DMS53 treated with DMSO at 0.1 percent for 48 hours (cell line): ENCODE results near the gene HOXA13.

Experiments
- DNase-seq: peaks from one replicate; lab custom pipeline; 2025; ENCODE audit not compliant: unreplicated experiment; lab: John Stamatoyannopoulos, UW

Gene HOXA13

DNA sequence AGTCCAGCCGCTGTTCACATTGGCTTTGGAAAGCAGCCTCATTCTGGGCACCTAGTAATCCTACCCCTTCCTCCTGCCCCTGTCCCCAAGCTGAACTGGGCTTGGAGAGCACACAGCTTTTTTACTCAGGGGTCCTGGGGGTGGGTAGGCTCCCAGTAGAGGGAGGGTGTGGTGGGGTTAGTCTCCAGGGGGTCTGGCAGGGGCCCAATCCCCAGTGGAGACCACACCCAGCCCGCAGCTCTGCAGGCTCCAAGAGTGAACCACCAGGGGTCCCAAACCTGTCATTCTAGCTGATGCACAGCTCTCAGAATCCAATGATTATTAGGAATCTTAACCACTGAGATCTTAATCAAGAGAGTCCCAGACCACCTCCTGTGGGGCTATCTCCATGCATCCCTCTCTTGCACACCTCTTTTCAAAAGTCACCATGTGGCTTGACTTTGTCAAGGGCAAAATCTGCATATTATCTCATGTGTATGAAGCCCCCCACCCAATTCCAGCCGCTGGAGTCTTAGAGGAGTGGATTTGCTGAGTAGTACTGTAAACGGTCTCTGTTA, 17.5 kb downstream of the HOXA13 start:
- no peak for DNase-seq

DNA sequence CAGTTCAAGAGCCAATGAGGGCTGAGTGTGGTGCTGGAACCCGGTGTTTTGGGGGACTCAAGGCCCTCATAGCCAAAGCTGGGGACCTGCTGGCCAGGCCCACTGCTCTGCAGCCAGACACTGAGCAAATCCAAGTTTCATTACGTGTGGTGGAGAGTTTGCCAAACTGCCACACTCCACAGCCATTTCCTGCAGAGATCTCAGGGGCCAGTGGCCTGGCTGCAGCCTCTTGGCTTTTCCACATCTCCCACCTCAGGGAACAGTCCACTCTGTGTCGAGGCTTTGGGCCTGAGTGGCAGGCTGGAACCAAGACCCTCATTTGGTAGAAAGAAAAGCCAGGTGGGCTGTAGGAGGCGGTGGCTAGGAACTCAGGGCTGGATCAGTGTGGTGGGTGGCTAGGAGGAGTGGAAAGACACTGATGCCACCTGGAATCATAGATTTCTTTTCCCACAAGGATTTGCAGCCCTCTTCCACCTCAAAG, 18.1 kb downstream of the HOXA13 start:
- no peak for DNase-seq

DNA sequence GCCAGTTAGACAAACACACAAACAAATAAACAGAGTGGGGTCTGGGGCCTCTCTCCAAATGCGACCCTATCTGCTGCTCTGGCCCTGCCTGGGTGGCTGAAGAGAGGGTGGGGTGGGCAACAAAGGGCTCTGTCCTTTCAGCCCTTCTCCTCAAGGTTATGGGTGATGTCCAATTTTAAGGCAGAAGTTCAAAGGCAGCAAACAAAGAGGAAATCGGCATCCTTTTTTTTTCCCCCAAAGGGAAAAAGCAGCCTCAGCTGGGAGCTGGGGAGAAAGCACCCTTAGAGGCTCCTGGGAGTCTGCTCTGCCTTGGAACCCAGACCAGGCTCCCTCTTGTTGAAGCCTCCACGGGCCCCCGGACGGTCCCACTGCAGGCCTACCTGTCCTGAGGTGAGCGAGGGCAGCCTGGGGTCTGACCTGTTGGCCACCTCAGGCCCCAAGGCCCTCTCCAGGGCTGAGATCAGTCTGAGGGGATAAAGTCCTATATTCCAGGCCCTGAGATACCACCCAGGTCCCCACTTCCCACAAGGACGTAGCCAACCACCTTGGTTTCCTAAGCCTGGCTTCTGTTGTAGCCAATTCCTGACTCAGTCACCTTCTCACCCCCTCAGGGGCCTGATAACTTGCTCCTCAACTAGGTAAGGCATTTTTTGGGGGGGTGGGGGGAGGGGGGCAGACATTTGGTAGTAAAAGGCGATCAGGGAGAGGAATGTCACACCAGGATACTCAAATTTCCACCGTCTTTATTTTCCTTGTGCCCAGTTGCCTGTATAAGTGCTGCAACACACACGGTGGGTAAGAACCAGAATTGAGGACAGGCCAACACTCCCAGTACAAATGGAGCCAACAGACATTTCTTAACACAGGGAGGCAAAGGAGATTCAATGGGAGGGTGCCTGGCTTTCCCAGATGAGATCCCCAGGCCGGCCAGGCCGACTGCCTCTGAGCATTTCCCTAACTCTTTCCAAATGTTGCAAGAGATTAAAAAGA, 19.2 kb downstream of the HOXA13 start:
- DNase-seq, result no peak

DNA sequence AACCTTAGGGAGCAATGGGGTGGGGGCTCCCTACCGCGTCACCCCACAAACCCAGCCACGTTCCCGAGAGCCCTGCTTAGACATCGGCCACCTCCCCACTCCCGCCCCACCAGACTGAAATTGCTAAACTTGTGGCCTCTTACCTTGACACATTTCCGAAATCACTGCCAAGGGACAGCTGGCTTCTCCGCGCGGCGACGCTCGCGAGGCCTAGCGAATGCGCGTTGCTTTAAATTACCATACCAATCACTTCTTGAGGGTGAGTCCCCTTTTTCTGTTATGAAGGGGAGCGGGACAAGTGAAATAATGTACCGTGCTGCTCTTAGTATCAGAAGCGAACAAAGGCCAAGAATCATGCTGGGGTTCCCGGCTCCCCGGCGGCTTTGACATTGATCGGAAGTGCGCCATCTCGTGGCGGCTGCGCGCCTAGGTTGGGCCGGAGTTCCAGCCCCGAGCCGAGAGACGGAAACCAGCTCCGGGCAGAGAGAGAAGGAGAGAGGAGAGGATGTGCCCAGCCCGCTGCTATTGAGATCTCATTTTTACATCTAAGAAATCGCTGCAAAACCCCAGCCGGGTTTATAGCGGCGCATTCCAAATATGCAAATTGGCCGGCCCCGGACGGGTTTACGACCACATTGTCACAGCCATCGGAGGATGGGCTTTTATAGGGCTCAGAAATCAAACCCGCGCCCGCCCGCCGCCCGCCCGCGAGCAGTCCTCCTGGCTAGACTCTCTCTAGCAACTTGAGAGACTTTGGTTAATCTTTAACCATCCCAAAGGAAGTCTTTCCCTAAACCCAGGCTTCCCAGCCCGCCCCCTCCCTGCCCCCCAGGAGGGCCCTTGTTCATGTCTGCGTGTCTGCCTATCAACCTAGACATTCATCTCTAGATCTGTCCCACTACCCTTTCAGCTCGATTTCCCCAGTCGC, 20.1 kb downstream of the HOXA13 start:
- peak; percentile 72 for DNase-seq

DNA sequence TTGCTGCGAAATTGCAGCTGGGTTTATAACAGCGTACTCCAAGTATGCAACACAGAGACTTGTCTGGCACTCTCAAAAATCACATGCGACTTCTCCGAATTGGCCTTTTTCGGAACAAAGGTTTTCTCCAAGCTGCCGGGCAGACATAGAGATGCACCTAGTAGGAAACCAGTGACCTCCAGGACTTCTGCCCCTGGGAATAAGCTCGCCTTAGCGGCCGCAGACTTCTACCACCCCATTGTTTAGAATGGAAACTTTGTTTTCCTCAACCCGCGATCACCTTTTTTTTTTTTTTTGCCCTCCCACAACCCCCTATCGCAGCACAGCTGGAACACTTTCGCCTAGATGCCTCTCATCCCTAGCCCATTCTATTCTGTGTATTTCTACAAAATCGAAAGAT, 20.9 kb downstream of the HOXA13 start:
- DNase-seq, result no peak

DNA sequence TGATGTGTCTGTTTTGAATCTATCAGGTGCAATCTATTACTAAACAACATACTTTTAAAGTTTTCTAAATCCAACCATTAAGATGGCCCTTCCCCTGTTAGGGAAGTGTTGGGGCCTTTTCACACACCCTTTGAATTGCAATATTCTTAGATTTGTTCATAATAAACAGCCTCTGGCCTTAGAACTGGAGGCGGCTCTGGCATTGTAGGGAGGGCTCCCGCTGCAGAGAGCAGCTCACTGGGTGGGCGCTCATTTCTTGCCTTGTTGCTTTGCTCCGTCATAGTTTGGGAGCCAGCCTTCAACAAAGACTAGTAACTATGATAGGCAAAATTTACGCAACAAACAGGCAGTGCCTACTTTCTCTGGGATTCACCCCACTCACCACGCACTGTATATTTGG, 21.5 kb downstream of the HOXA13 start:
- DNase-seq, result no peak

DNA sequence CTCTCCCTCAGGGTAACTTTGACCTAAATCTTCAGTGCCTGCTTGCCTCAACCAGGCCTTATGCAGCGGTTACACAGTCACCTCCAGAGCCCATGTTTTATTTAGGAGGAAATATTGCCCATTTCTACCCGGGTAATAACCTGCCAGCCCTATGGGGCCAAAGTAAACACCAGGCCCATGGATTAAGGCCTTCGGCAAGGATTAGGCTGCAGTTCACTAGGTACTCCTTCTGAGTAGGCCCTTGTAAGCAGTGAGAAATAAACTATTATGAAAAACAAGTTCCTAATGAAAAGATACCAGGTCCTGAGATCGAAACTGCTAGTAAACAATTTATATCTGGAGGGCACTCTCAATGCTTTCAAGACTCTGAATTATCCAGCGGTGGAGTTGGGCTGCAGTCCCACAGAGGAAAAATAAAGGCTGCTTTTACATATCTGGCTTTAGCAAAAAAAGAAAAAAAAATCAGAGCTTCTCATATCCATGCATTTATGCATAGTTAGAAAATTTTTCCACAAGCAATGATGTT, 22.0 kb downstream of the HOXA13 start:
- no peak for DNase-seq

DNA sequence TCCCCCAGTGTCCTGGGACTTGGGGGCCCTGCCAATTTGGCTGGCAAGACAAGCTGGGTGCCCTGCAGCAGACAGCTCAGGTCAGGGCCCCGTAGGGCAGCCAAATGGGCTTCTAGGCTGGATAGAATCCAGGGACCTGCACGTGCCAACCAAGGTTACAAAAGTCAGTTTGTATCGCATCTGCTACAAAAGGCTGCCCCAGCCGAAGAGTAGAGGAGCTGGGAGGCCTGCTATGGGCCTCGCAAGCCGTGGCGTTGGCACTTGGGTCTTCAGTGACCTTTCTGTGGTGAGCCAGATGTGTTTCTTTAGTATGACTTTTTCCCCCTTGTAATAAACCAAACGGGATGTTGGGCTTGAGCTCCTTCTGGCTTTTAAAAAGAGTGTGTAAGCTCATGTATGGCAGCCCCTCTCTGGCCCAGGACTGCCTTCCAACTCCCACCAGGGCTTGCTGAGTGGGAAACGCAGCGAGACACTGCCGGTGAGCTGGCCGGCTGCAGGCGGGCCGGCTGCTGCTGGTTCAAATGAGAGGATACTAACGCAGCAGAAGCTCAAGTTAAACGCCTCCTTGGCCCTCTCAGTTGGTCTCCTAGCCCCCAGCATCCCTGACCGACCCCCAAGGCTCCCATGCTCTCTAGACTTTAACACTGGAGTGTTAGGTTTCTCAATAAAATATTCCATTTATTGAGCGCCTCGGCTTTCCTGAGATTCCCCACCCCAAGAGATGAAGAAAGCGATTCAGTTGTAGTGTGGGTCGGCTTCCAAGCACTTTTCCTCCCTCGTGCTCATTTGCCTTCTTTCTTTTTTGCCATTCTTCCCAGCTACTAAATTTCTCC, 22.7 kb downstream of the HOXA13 start:
- no peak for DNase-seq

DNA sequence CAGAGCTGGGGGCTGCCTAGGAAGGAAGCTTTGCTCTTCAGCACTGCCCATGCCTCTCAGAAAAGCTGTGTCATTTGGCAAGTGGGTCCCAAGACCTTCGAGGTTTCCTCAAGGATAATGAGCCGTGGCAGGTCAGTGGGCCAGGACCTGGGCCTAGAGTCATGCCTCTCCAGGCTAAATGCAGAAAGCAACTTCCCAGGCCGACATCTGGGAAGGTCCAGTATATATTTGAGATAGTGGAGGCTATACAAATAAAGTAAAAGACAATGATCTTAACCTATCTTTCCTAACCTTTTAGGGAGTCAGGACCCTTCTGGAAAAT, 23.4 kb downstream of the HOXA13 start:
- no peak for DNase-seq

DNA sequence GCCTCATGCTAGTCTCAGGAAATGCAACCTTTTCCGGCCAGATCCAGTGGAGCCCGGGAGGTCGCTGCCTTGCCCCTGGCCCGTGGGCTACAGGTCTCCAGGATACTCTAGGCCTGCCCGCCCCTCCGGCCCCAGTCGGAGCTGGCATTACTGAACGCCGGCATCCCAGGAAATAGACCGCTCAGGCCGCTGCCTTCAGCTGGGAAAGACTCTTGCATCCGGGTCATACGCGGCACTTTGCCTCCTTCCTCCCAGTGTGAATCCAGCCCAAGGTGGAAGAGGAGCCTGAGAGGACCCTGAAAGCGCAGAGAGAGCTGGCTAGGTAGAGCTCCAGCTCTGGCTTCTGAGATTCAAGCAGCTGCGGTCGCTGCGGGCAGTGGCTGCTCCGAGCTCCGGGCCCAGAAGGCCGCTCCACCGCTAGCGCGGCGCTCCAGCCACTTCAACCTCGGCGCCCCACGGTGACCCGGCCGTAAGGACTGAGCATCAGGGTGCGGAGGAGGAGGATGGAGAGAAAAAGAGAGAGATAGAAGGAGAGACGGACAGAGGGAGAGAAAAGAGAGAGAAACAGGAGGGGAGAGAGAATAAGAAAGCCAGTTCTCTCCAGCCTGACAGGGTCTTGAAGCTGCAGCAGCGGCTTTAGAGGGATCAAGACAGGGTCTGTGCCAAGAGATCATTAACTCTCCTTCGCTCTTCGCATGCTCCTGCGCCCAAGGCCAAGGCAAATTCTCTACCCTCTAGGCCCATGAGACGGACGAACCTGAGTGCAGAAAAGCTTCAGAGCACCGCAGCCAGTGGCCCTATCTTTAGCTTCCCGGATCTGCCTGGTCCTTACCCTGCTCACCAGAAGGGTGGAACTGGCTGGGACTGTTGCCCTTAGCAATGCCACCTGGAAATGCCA, 24.0 kb downstream of the HOXA13 start:
- no peak for DNase-seq

DNA sequence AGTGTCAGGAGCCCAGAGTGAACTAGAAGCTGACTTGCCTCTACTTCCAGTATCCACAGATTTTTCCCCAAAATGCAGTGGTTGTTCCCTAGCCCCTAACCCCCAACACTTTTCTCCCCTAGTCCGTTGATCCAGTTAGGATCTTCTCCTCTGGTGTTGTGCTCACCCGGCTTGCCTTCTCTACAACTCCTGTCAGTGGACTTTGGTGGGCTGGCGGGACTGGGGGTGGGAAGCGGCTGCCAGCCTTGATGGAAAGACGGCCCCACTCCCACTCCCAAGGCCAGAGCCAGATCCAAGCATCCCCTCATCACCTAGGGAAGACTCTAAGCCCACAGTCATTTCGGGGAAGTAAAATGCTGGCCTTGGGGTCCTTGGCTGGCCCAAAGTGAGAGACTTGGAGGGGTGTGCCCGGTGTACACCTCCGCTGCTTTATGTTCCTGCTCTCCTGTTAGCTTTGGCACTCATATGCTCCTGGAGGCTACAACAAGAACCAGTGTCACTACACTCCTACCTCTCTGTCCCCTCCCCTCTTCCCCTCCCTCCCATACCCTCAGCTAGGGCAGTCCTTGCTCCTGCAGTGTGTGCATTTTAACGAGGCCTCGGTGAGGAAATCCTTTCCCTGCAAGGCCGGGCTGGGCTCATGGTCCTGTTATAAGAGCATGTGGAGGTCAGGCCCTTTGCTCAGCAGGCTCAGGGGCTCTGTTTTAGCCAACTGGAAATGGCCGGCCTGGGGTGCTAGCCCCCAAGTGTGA, 24.8 kb downstream of the HOXA13 start:
- DNase-seq, result no peak

DNA sequence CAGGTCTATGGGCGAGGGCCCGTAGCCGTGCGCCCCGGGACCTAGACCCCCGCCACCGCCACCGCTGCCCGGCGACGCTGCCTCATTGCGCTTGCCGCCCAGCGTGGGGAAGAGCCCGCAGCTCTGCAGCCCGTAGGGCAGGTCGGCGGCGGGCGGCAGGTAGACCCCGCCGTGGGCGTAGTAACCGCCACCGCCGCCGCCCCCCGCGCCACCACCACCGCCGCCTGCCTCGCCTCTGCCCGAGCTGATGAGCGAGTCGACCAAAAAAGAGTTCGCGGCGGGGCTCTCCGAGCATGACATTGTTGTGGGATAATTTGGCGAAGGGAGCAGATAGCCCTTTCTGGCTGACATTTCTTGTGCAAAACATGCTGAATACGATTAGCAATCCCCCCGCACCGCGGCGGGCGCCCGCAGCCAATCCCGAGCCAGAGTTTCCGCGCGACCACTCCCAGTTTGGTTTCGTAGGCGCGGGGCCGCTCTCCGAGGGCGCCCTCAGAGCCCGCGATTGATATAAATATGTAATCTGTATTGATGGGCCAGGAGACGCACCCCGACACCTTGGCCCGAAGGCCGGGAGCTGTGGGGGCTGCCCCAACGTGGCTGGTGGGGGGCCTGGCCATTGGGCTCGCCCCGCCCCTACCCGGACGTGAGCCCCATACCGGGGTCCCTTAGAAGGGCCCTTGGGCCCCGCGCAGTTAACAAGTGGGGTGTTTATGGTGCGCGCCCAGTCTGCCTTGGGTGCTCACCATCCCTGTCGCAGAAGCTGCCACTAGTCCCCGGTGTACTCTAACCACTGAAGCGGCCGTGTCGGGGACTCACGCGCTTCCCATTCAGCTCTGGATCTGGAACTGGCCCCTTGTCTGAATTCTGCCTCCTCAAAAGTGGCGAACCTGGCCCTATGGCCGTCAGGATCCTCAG, 25.7 kb downstream of the HOXA13 start, which contains the start of gene HOXA10:
TSS of gene HOXA10 (minus strand) at position 365 of the 918 bp plus-strand sequence. CDS start at position 351, 14 bp downstream.
- no peak for DNase-seq

DNA sequence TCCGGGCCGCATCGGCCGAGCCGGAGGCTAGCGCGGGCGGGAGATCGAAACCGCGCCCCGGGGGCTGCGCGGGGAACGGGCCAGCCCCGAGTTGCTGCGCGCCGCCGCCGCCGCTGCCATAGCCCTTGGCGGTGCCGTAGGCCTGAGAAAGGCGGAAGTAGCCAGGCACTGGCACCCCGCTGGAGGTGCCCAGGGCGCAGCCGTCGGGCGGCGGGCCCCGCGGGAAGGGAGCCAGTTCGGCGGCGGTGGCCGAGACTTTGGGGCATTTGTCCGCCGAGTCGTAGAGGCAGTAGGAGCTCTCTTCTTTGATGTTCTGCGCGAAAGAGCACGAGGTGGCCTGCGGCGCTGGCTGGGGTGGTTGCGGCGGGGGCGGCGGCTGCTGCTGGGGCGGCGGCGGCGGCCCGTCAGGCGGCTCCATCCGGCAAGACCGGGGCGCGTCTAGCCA, 26.4 kb downstream of the HOXA13 start:
- no peak for DNase-seq

DNA sequence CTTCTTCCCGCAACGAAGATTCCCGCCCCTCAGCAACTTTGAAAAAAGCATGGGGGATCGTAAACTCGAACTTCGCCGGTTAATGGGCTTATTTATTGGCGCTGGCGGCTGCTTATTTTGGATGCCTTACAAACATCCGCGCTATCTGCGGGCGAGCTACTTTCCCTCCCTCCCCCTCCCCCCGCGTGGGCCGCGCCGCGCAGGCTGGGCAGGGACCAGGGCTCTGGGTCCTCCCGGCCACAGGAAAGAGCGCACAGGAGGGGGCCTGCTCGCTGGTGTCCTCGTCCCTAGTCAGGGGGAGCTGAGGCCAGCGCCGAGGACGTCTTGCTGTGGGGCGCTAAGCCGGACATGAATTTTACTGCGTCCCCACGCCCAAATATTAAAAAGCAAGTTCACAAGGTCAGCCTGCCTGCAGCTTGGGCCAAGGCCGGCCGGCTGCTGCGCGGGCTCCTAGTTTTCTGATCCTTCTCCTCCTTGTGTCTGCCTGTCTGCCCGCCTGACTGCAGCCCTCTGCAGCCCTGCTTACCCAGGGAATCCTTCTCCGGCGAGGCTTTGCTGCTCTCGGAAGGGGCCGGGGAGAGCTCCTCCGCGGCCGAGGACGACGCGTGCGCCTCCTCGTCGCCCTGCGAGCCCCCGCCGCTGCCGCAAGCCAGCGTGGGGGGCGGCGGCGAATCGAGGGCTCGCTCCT, 26.9 kb downstream of the HOXA13 start:
- DNase-seq, result peak; percentile 35

DNA sequence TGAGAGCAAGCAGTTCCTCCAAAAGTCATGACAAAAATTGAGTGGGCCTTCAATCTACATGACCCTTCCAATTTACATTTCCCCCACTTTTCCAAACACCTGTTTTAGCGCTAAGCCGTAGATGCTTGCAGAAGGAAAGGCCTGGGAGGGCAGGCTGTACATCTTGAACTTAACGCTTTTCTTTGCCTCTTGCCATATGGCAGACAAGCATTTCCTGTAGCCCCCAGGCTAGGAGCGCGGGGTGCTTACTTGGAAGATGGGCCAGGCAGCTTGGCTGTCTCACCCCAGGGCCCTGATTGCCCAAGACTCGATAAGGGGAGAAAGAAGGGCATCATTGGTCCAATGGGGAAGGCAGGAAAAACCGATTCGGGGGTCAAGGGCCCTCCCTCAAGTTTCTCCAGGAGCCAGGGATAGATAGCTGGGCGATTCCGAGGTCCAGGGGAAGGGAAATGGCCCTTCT, 27.5 kb downstream of the HOXA13 start:
- DNase-seq, result no peak

DNA sequence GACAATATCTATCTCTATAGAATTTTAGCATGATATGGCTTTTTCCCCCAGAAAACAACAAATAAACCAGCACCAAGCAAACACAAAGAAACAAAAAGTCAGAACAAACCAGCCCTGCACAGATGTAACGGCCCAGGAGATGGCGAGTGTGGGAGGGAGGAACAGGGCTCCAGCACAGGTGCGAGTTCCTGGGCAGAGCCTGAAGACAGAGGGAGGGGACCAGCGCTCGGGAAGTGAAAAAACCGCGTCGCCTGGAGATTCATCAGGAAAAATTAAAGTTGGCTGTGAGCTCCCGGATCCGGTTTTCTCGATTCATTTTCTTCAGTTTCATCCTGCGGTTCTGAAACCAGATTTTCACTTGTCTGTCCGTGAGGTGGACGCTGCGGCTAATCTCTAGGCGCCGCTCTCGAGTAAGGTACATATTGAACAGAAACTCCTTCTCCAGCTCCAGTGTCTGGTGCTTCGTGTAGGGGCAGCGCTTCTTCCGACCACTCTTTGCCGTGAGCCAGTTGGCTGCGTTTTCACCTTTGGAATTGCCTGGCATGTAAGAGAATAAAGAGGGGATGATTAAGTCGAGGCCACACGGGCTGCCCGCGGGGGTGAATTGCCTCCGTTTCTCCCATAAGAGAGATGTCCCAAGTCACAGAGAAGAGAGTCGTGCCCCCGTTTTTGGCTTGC, 28.1 kb downstream of the HOXA13 start:
- peak; percentile 63 for DNase-seq
